Measurements from ENCODE around the gene SRCAP. TPM values are rescaled to one million over a fixed set of nuclear protein-coding genes. Genes with fewer than 3 reads are reported as not detected.

SRCAP gene
- polyA plus RNA-seq, 1 of the 3 experiments (the other 2 are of a cell fraction): 5.6 TPM

- Histone ChIP-seq H3K9ac (peak overlapping the region; percentile 96), H3K9me2 (no peaks in the 10 kb centered on the region), H3K27ac (ENCODE audit: low read depth in 2 of 2, low read length in 1 of 2) (peak overlapping the region; percentile 63 to 92), H3K79me2 (ENCODE audit: insufficient read depth) (peaks cover 44% of the 10 kb centered on the region), H3K9me3 (no peaks in the 10 kb centered on the region), H2AFZ (ENCODE audit: low read depth) (no peak overlapping the region), H4K20me1 (ENCODE audit: insufficient read depth) (no peaks in the 10 kb centered on the region), H3K27me3 (ENCODE audit: insufficient read depth) (no peaks in the 10 kb centered on the region), H3K4me1 (ENCODE audit: control insufficient read depth in 1 of 2, insufficient read depth in 2 of 2, low read depth in 1 of 2, low read length in 1 of 2) (peaks cover 6 to 17% of the 10 kb centered on the region in 2 experiments; a peak in 2 of 4 replicates), H3F3A (replicated peaks; ENCODE audit: insufficient read depth) (no peaks in the 10 kb centered on the region), H3K36me3 (replicated peaks in 1 of 2; ENCODE audit: control insufficient read depth in 1 of 2, insufficient read depth in 2 of 2, low read length in 1 of 2) (peaks cover 1 to 35% of the 10 kb centered on the region in 2 experiments), H3K4me3 (ENCODE audit: low read depth in 2 of 2, low read length in 1 of 2) (peak overlapping the region; percentile 82 to 86), H3K4me2 (peak overlapping the region; percentile 100)
- TF ChIP-seq FOSL2 (IDR thresholded peaks at IDR 0.05; ENCODE audit: borderline replicate concordance, low read depth): no peak
- no peak for TF ChIP-seq USF2 (IDR thresholded peaks at IDR 0.05; ENCODE audit: borderline replicate concordance, low read depth, low read length)
- peak; percentile 75 for TF ChIP-seq MXI1 (IDR thresholded peaks at IDR 0.05; ENCODE audit: low read depth, low read length)
- peak; percentile 24; the same call in 1 of the 2 replicates for TF ChIP-seq SIN3A (IDR thresholded peaks at IDR 0.05; ENCODE audit: borderline replicate concordance, low read depth, low read length)
- no peak for TF ChIP-seq EP300 (IDR thresholded peaks at IDR 0.05; ENCODE audit: borderline replicate concordance in 1 of 2, low read depth in 1 of 2, low read length in 1 of 2)
- TF ChIP-seq USF1 (IDR thresholded peaks at IDR 0.05; ENCODE audit: borderline replicate concordance, low read depth): no peak
- TF ChIP-seq POLR2AphosphoS5 (IDR thresholded peaks at IDR 0.05; ENCODE audit: low read depth, low read length): peak; percentile 33; the same call in 1 of the 2 replicates
- TF ChIP-seq ZBTB33 (IDR thresholded peaks at IDR 0.05; ENCODE audit: borderline replicate concordance, low read depth): 0 out of 2 replicates have a peak, but pooled peaks have one; percentile 60
- TF ChIP-seq CHD2 (IDR thresholded peaks at IDR 0.05; ENCODE audit: low read length, partially characterized antibody): peak; percentile 90
- no peak for TF ChIP-seq TEAD4 (IDR thresholded peaks at IDR 0.05; ENCODE audit: borderline replicate concordance, insufficient read depth)
- peak; percentile 64; the same call in 1 of the 2 replicates for TF ChIP-seq MAX (IDR thresholded peaks at IDR 0.05; ENCODE audit: low read depth)
- no peak for TF ChIP-seq IRF3 (IDR thresholded peaks at IDR 0.05; ENCODE audit: low read depth, low read length)
- peak; percentile 56; the same call in 1 of the 2 replicates for TF ChIP-seq TAF1 (IDR thresholded peaks at IDR 0.05; ENCODE audit: borderline replicate concordance, low read depth, low read length)
- POLR2A ChIA-PET: interaction anchor here (1.0 to 4.1 kb wide), 7 partner anchors 11 to 90 kb away, joined by 3 to 128 read pairs (median 5); no protein-coding TSS in a partner anchor
- CTCF ChIA-PET: interaction anchor here (0.6 to 2.0 kb wide), 4 partner anchors 19 to 89 kb away, joined by 3 to 19 read pairs (median 4); no protein-coding TSS in a partner anchor
- DNase-seq: peak; percentile 91
- 19% methylated on average over 15 of the region's 57 CpGs for WGBS (ENCODE audit: low lambda C conversion rate)
Measured at GRCh38 chr16:30786115-30786935, 87.4 kb downstream of the SRCAP start.
